Measurements from ENCODE around the gene TSPAN15.
"Not testable (repeated sequence)": the region's sequence is repeated elsewhere in the genome, so short reads cannot be mapped to it uniquely, and the experiment has no call there.

TSPAN15 gene

DNA sequence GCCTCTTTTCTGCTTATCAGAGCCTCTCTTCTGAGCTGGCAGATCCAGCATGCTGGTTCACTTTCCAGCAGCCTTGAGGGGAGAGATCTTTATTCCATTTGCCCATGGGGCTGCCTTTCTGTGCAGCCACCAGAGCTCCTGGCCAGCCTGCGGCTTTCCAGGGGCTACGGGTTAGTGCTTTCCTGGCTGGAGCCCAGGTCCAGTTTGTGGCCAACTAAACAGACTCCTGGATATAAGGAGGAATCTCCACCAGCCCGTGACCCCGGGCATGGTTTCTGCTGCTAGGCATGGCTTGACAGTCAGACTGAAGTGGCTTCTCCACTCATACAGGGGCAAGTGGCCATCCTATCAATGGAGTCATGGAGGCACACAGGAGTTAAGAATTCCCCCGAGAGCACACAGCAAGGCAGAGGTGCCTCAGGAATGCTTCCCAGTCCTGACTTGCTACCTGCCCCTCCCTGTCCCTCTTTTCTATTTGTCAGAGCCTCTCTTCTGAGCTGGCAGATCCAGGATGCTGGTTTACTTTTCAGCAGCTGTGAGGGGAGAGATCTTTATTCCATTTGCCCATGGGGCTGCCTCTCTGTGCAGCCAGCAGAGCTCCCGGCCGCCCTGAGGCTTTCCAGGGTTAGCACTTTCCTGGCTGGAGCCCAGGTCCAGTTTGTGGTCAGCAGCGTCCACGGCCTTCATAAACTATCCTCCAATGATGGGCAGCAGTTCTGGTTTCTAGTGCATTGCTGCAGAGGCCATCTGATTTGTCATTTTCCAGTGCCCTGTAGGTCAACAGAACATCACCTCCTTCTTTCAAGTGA lies 35.9 kb downstream of the TSPAN15 start:
- no peak for DNase-seq (ENCODE audit: low read depth in 2 of 2, low spot score in 1 of 2)

DNA sequence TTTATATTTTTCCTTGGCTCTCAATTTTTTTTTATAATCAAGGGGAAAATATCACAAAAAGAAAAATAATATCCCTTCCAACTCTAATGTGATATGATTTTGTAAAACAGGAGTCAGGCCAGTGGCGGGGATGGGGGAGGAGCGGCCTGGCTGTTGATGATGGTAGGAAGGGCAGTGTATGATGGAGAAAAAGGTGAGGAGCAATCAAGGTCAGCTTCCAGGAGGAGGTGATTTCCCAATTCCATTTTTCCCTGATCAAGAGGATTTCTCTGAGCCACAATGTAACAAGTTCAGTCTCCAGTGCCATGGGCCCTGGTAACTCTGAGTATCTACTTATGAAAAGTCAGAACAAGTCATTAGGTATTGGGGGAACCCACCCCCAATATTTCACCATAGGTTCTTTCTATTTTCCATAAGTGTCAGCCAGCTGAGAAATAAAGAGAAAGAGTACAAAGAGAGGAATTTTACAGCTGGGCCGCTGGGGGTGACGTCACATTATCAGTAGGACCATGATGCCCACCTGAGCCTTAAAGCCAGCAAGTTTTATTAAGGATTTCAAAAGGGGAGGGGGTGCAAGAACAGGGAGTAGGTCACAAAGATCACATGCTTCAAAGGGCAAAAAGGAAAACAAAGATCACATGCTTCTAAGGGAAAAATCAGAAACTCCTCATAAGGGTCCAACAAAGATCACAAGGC lies 37.0 kb downstream of the TSPAN15 start:
- DNase-seq (ENCODE audit: low read depth in 2 of 2, low spot score in 1 of 2): not testable (repeated sequence)

DNA sequence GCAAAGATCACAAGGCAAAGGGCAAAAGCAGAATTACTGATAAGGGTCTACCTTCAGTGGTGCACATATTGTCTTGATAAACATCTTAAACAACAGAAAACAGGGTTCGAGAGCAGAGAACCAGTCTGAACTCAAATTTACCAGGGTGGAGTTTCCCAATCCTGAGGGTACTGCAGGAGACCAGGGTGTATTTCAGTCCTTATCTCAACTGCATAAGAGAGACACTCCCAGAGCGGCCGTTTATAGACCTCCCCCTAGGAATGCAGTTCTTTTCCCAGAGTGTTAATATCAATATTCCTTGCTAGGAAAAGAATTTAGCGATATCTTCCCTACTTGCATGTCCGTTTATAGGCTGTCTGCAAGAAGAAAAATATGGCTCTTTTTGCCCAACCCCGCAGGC lies 37.6 kb downstream of the TSPAN15 start:
- not testable (repeated sequence) for DNase-seq (ENCODE audit: low read depth in 2 of 2, low spot score in 1 of 2)

DNA sequence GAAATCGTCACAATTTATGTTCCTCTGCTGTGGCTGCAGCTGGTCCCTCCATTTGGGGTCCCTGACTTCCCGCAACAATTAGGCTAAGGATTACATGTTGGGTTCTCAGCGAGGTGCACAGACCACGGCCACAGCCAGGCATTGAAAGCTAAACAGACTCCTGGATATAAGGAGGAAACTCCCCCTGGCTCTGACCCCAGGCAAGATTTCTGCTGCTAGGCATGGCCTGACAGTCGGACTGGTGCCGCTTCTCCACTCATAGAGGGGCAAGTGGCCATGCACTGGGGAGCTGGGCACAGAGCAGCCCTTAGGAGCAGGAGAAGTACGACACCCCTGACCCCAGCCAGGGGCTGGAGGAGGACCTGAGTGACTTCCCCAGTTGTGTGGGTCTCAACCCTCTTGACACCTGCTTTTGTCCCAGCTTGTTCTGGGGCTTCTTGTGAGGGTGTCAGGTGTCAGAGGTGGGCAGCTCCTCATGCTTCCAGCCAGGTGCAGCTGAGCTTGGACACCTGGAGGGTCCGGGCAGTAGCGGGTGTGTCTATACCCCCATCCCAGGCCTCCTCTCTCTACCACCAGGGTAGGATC lies 38.3 kb downstream of the TSPAN15 start:
- DNase-seq (ENCODE audit: low read depth in 2 of 2, low spot score in 1 of 2): no peak

DNA sequence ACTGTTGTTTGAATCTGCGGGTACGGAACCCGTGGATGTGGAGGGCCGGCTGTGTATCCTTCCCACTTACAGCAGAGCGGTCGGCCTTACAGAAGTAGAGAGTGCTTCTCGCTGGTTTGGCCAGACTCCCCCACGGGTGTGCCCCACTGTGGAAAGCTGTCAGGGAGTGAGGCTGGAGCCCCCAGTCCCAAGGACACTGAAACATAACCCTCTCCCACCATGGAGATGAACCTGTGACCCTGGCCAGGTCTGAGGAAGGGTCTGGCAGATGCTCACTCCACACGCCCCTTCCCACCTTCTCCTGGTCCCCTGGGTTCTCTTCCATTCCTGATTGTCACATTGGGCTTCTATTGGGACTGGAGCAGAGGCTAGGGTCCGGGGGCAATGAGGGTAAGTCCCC lies 39.6 kb downstream of the TSPAN15 start:
- no peak for DNase-seq (ENCODE audit: low read depth in 2 of 2, low spot score in 1 of 2)

DNA sequence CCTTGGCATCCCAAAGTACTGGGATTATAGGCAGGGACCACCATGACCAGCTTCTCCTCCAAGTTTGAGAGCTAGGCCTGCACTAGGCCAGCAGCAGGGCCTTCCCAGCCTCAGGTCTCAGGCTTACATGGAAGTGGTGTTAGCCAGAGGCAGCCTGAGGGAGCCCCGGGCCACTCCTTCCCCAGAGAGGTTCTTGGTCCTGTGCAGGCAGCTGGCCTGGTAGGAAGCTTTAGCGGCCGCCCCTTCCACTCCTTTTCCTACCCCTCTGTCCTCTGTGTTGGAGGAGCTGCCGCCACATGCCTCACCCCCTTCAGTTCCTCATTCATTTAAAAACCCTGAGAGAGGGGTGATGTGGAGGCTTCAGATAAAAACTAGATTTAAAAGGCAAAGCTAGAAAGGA lies 40.3 kb downstream of the TSPAN15 start:
- DNase-seq (ENCODE audit: low read depth in 2 of 2, low spot score in 1 of 2): no peak

DNA sequence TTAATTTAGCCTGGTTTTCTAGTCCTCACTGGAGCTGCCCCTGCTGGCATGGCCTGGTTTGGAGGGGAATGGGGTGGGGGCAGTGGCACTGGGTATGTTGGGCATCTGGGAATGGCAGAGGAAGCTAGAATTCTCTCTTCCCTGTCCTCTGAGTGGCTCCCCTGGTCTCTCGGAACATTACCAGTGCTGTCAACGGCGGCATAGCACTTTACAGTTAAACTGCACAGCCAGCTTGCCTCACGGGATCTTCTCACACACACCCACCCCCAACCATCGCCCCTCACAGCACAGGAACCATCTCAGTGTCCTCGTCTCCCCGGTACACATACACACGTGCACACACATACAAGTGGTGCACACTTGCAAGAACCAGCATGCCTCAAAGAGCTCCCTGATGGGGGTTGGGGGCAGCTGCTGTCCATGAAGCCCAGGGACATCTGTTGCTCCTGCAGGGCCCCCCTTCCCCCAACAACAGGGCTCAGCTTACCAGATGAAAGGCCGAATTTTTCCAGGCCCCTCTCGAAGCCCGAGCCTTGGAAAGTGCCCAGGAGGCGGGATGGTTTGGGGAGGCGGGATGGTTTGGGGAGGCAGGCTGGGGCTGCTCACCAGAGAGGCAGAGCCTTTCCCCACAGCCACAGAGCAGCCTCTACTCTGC lies 41.0 kb downstream of the TSPAN15 start:
- no peak for DNase-seq (ENCODE audit: low read depth in 2 of 2, low spot score in 1 of 2)

DNA sequence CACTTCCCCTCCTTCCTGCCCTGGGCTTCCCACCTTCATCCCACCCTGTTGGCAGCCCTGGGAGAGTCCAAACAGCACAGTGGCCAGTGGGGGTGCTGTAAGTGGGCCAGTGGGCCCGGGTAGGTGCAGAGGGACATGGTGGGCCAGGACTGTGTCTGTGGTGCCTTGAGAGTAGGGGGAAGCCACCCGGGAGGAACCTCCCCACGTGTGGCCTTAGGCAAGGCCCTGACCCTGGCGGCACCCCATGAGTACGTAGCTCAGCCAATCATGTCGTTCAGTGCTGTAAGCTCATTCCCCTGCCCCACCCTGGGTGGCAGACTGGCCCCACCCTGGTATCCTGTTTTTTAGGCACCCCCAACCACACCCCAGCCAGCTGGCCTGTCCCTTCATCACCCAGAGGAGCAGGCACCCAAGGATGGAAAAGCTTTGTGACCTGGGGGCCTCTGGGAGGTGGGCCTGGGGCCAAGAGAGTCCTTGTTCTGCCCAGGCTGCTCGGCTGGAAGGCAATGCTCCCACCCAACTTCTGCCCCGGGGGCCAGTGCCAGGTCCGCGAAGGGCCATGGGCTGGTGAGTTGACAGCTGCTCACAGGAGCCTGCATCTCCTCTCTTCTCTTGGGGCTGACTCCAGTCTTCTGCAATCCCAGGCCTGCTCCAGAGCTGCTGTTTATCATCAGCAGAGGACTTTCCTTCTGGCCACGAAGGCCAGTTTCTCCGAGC lies 41.6 kb downstream of the TSPAN15 start:
- DNase-seq (ENCODE audit: low read depth in 2 of 2, low spot score in 1 of 2): no peak

DNA sequence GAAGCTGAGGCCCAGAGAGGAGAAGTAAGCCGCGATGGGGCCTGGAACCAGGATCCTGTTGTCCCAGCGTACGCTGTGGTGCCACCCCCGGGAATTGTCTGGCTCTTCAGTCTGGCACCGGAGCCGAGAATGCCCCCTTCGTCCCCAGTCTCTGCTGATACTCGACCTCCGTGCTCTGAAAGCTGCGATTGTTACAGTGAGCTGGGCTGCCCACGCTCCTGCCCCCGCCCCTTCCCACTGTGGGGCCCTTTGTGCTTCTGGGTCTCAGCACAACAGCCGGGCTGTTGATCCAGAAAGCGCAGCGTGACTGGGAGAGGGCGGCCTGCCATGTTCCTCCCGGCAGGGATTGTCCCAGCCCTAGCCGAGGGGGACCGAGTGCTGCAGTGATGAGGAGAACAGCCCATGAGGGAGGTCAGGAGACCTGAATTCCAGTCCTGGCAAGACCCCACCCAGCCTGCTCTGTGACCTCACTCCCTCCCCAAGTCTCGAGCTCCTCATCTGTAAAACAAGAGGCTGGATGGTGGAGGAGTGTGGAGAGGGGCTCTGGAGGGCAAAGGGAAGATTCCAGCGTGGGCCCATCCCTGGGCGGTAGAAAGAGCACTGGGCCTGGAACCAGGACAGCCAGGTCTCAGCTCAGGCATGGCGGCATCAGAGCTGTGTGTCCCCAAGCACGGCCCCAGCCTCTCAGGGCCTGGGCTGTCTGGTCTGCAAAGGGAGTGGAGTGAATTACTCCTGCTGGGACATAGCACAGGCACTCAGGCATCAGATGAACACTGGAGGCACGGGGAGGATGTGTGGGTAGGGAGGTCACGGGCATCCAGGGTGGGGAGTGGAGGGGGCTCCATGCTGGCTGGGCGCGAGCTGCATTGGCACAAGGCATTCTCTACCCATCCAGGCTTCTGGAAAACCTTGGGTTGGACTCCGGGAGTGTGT lies 43.6 kb downstream of the TSPAN15 start:
- DNase-seq (ENCODE audit: low read depth in 2 of 2, low spot score in 1 of 2): no peak

DNA sequence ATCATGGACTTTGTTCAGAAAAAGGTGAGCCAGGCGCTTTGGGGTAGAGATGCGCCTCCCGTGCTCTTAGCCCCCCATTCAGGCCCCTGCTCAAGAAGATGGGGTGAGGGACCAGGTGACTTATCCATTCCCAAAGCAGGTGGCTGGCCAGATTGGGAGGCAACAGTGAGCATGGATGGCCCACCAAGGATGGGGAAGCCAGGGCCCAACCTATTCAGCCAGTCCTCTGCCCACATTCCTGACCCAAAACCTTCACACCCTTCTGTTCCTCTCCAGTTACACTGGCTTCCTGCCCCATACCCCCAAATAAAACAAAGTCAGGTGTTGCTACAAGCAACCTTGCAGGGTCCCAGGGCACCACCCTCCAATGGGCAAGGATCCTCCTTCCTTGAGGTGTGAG lies 44.4 kb downstream of the TSPAN15 start:
- no peak for DNase-seq (ENCODE audit: low read depth in 2 of 2, low spot score in 1 of 2)

DNA sequence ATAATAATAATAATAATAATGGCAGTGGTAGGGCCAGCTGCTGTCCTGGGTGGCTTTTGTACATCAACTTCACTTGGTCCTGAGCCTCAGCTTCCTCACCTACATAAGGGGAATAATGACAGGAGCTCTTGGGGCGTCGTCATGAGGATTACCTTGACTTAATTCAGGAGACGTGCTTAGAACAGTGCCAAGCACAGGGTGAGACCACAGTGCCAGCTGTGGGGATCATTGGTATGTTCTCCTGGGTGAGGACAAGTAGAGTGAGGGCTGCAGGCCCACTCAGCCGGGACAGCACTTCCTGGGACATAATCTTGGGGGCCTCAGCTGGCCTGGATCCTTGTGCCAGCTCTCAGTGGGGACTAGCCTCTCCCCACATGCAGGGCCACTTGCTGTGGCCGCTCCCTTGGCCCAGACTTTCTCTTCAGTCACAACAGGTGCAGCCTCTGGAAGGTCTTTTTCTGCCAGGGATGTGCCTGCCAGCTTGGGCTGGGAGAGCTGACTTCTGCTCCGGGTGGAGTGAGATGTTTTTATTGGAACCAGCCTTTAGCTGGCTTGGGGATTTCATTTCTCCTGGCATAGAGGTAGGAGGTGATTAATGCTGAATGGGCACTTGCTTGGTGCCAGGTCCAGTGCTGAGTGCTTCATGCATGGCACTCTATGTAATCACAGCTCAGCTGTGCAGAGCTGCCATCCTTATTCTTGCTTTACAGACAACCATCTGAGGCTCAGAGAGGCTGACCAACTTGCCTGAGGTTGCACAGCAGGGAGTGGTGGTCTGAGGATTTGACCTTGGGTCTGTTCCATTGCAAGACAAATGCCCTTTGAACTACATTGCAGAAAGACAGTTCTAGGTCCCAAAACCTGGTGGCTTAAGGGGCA lies 45.3 kb downstream of the TSPAN15 start:
- DNase-seq (ENCODE audit: low read depth in 2 of 2, low spot score in 1 of 2): no peak

DNA sequence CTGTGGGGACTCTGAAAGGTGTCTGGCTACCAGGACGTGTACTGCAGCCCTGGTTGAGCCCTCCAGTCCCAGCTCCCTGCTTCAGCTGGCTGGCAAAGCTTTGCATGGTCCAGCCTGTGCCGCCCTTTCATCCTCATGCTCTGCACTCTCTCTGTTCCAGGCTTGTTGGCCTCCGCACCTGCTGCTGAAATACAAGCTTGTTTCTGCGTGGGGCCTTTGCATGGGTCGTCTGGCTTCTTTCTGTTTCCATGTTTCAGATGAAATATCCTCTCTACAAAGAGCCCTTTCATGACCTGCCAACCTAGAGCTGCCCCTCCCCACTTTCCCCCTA lies 45.9 kb downstream of the TSPAN15 start:
- no peak for DNase-seq (ENCODE audit: low read depth in 2 of 2, low spot score in 1 of 2)

DNA sequence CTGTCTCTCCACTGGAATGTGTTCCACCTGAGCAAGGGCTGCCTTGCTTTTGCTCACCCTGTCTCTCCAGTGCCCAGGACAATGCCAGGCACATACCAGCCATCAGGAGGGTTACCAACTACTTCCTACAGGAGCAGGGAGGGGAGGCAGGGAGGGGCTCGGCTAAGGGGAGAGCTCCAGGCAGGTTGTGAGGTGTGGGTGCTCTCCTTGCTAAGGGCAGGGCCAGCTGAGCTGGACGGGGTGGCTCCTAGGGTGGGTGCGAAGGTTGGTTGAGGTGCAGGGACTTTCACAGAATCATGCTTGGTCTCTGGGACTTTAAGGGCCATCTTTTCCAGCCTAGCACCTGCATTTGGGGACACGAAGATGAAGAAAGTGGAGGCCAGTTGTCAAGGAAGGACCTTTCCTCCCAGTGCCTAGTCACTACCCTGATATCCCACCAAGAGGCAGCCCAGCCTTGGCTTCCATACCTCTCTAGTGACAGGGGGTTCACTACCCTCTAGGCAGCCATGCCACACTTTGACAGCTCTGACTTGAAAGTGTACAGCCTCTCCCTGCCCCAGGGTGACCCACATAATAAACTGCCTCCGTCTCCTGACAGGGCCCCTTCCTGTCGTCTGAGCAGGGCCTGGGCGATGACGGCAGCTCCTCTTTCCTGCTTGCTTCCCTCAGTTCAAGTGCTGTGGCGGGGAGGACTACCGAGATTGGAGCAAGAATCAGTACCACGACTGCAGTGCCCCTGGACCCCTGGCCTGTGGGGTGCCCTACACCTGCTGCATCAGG lies 46.5 kb downstream of the TSPAN15 start:
- no peak for DNase-seq (ENCODE audit: low read depth in 2 of 2, low spot score in 1 of 2)

DNA sequence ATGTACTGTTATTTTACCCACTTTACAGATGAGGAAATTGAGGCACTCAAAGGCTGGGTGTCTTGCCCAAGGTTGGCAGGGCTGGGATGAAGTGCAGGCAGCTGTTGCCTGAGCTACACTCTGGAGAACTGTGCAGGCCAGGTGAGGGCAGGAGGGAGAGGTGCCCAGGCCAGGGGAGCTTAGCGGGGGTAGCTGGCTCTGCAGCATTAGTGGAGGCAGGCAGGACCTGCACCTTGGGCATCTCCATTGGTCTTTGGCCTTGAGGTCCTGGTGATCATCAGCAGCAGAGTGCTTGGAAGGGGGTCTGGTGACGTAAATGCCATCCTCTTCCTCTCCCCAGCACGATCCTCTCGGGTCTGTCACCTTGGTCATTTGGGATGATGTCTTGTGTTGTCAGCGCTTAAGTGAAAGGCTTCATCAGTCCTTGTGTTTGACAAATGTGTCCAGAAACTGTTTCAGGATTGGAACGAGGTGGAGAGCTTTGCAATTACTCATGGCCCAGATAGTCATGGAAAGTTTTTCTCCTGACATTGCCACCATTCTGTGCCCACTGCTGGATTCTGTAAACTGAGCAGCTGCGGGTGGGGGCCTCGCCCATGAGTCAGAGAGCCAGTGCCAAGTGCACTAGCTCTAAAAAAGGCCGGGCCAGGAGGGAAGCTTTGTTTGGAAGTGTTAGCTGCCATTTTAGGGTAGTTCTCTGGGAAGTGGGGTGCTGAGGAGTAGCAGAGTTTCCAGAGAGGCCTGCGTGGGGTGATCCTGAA lies 47.6 kb downstream of the TSPAN15 start:
- DNase-seq (ENCODE audit: low read depth in 2 of 2, low spot score in 1 of 2): no peak

DNA sequence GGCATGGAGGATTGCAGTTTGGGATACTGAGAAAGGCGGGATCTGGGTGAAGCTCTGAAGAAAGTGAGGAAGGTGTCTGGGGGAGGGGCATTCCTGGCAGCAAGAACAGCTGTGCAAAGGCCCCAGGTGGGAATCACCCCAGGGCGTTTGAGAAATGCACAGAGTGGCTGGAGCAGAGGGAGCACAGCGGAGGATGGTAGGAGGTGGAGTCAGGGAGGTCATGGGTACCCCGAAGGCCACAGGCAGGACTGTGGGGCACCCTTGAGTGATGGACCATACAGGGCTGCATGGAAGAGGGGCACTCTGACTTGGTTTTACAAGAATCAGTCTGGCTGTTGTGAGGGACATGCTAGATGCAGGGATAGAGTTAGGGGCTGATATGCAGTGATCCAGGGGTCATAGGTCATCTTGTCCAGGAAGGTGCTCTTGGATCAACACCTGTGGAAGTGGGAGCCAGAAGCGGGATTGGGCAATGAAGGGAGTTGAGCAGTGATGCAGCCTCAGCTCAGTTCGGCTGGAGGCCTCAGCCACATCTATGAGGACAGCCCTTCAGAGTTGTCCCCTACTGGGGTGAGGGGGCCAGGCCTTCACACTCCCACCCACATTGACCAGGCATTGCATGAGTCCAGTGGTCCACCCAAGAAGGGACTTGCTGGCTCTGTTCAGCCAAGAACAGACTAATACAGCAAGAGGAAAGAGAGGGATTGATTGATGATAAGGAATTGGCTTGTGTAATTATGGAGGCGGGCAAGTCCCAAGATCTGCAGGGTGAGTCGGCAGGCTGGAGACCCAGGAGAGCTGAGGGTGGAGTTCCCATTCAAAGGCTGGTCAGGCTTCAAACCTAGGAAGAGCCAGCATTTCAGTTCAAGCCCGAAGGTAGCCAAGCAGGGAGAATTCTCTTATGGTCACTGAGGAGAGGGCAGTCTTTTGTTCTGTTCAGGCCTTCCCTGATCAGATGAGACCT lies 48.7 kb downstream of the TSPAN15 start:
- DNase-seq (ENCODE audit: low read depth in 2 of 2, low spot score in 1 of 2): no peak

DNA sequence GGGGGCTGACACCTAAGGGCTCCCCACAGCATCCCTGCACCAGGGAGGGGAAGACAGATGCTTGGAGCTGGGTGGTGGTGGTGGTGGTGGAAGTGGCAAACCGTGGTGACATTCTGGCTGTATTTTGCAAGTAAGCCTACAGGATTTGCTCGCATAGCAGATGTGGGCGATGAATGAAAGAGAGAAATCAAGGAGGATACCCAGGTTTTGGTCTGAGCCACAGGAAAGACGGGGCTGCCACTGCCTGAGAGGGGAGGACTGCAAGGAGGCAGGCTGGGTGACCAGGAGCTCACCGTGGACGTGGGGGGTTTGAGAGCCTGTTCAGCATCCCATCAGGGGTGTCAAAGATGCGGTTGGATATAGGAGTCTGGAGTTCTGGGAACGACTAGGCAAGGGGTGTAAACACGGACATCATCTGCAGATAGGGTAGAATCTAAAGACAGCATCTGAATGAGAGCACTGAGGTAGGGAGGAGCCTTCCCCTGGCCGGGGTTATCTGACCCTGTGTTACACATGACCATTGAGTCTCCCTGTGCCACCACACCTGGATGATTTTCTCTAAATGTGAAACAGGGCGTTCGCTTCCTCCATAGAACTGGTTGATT lies 49.7 kb downstream of the TSPAN15 start:
- DNase-seq (ENCODE audit: low read depth in 2 of 2, low spot score in 1 of 2): no peak

All from stimulated activated CD8-positive, alpha-beta memory T cell treated with anti-CD3 and anti-CD28 coated beads, Interleukin-4, amount 100 ng/mL, for 4 hours (primary cell).